Stimulated activated CD4-positive, alpha-beta T cell treated with anti-CD3 and anti-CD28 coated beads, Interleukin-12 subunit alpha, Interleukin-12 subunit beta, amount 100 ng/mL, for 24 hours (primary cell): ENCODE measurements around the gene FGFR2.
"Not testable (repeated sequence)": the region's sequence is repeated elsewhere in the genome, so short reads cannot be mapped to it uniquely, and the experiment has no call there.

ENCODE experiments used
- DNase-seq, 2 experiments: peaks; one replicate each; pipeline ENCODE4 v3.0.0-alpha.2; 2020; ENCODE audit warnings: low read depth in 2 of 2

FGFR2 gene

GRCh38 chr10:121524157-121524817, 74.0 kb downstream of the FGFR2 start:
- DNase-seq, result no peak

- DNase-seq, result no peak
Measured at GRCh38 chr10:121522831-121523230, 75.4 kb downstream of the FGFR2 start.

DNA sequence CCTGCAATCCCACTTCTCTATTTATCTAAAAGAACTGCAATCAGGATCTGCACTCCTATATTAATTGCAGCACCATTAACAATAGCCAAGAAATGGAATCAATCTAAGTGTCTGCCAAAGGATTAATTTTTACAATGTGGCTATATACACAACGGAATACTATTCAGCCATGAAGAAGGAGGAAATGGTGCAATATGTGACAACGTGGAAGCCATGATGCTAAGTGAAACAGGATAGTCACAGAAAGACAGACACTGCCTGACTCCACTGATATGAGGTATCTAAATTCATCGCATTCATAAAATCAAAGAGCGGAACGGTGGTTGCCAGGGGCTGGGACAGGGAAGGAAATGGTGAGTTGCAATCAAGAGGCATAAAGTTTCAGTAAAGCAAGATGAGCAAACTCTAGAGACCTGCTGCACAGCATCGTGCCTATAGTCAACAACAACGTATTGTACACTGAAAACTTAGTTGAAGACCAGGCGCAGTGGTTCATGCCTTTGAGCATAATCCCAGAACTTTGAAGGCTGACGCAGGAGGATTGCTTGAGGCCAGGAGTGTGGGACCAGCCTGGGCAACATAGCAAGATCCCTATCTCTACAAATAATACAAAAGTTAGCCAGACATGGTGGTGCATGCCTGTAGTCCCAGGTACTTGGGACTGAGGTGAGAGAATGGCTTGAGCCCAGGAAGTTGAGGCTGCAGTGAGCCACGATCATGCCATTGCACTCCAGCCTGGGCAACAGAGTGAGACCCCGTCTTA, 76.3 kb downstream of the FGFR2 start:
- no peak for DNase-seq

GRCh38 chr10:121520526-121520925, 77.7 kb downstream of the FGFR2 start:
- DNase-seq, result not testable (repeated sequence)

GRCh38 chr10:121519901-121520493, 78.2 kb downstream of the FGFR2 start:
- DNase-seq, result no peak

DNA sequence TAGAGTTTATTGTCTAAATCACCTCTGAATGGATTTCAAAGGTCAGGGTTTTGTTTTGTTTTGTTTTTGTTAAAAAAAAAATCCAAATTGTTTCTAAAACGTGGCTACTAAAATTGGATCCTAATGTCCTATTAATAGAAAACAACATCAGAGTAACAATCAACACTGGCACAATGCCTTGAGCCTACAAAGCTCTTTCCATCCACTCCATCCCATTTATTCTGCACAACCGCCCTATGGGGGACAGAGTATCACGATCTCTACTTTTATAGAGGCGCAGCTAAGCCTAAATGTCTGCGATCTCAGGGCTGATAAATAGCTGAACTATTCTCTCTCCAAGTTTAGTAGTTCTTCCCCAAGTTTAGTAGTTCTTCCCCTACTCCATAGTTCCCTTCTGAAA, 78.8 kb downstream of the FGFR2 start:
- DNase-seq, result no peak

- no peak for DNase-seq
Measured at GRCh38 chr10:121518333-121518732, 79.9 kb downstream of the FGFR2 start.

DNA sequence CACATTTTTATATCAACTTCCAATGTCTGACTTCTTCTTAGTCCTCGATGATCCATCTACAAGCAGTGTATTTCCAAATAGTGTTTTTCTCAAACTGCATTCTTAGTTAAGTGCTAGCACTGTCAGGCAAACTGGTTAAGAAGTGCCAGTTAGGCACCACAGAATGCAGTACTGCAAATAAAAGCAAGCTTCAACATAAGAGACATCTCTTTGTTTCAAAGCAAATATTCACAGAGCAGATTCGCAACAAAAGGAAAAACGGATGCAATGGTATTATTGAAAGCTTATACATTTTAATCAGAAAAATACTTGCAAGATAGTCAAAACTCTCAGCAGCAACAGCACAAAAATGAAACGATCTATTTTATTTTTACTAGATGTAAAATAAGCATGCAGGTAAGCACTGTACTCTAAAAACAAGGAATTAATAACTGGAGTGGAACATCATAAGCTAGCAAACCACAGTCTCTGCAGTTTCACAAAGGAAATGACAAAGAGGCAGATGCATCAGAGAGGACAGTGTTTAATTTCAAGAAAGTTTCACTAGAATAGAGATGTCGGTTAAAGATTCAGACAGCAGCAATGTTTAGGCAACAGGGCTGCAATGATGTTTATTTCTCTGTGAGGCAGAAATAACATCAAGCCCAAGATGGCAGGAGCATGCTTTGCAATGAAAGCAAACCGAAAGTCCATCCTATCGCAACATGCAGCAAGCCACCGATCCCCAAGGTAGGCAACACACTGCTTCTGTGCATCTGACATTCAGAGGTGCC, 82.0 kb downstream of the FGFR2 start:
- no peak for DNase-seq

GRCh38 chr10:121514141-121514865, 83.9 kb downstream of the FGFR2 start:
- DNase-seq, result no peak

- DNase-seq, result no peak
Measured at GRCh38 chr10:121511943-121512342, 86.3 kb downstream of the FGFR2 start.

DNA sequence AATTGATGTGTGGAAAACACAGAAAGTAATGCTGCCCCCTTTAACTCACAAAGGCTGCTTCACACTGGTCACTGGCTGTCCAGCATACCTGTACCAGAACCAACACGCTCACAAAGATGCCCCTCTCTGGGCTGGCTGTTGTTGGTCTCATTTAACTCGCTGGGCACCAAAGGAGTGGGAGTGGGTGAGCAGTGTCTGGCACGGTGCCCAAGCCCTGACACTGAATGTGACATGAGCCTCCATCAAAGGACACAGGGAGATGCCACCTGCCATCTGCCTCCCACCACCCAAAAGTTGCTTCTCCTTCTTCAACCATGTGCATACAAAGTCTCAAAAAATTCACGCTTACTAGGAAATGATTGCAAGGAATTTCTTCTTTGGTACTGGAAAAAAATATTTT, 86.8 kb downstream of the FGFR2 start:
- no peak for DNase-seq

DNA sequence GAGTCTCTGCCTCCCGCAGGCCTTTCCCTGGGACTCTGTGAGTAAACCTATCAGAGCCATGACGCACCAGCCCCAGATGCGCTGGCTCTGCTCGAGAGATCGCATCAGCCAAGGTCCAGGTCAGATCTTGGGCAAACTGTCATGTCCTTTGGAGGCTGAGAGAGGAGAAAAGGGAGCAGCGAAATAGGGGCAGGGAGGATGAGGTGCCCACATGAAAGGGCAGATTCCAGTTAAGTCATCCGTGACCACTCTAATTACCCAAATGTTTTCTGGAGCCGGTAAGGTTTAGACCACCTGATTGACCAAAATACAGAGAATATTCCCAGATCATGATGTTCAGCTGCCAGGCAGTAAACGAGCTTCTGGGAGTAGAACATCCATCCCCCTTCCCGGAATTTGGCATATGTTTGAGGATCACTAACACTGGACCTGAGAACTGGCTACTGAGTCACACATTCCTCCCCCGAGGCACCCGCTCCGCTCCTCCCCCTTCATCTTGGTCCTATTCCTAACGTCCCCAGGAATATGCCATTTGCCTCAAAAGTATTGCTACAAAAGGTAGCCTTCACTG, 88.0 kb downstream of the FGFR2 start:
- no peak for DNase-seq

GRCh38 chr10:121509796-121510195, 88.4 kb downstream of the FGFR2 start:
- no peak for DNase-seq

GRCh38 chr10:121509112-121509511, 89.1 kb downstream of the FGFR2 start:
- DNase-seq, result no peak

DNA sequence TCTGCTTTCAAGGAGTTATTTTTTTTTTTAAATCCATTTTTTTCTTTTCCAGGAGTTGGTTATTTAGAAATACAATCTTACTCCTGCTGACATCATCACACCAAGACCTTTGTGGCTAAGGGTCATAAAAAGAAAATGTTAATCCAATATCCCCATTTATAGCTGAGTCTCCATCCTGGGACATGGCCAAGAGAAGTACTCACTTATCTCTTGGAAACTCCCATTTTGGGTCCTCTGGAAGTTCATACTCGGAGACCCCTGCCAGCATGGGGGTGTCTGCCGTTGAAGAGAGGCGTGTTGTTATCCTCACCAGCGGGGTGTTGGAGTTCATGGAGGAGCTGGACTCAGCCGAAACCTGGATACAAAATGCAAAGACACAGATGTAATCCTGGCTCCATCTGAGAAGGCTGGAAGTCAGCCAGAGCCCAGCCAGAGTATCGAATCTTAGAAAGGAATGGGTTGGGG, 94.6 kb downstream of the FGFR2 start:
- DNase-seq, result no peak

DNA sequence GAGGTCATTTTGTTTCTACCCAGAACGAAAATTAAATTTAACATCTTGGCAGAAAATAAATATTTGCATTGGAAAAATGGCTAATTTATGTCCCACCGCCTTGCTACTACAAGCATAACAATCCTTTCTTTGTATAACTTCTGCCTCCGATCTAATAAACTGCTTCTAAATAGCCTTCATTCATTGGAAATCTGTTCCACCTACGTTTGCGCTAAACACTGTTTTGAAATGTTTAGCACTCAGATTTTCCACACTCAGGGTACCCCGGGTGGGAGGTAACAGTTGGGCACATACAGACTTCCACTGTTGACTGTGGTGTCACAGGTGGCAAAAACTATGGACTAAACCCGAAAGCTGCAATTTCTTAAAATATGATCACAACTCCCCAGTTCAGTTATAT, 96.4 kb downstream of the FGFR2 start:
- DNase-seq, result no peak

DNA sequence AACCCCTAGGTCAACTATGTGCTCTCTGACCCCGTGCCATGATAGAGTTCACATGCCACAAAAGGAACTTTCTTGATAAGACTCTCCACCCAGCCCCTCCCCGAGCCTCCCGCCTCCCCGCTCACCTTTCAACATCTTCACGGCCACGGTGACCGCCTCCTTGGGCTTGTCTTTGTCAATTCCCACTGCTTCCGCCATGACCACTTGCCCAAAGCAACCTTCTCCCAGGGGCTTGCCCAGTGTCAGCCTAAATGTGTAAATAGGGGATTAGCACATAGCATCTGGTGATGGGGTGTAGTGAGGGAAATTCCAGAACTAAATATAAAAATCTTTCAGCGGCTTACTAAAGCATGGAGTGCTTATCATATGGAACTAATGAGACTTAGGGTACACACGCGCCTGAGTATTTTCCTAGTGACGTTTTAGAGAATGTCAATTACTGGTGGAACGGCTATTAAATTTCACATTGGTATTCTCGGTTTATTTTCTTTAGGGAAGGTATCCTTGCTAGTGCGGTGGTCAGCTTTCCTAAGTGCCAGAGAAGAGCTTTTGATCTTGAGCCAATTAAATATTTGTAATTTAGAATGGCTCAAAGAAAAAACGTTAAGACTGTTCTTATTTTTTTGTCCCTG, 97.4 kb downstream of the FGFR2 start:
- no peak for DNase-seq

GRCh38 chr10:121497513-121498470, 100.5 kb downstream of the FGFR2 start:
- no peak for DNase-seq

GRCh38 chr10:121495719-121496118, 102.5 kb downstream of the FGFR2 start:
- no peak for DNase-seq

GRCh38 chr10:121494296-121494695, 103.9 kb downstream of the FGFR2 start:
- no peak for DNase-seq
